Dermis blood vessel endothelial cell (primary cell): ENCODE results near the gene LTBP2. TPM values are rescaled to one million over a fixed set of nuclear protein-coding genes. Genes with fewer than 3 reads are reported as not detected.
A peak's percentile ranks its signal among the peaks of the same experiment; 100 is the strongest.

Experiments
- DNase-seq: peaks from one replicate; pipeline ENCODE4 v3.0.0; 2010
- total RNA-seq: library from RNA; depleted of rRNA; stranded (reverse); fragments of >200 nt; gene quantifications from 2 replicates; pipeline ENCODE4 v1.2.3, GENCODE V29; 2014

LTBP2 gene
- total RNA-seq, 1 donor from 2014 or later, result 90.5 TPM

GRCh38 chr14:74638066-74638465 lies 26.0 kb upstream of the LTBP2 start:
- peak; percentile 64 for DNase-seq

GRCh38 chr14:74637178-74637550 lies 25.1 kb upstream of the LTBP2 start:
- no peak for DNase-seq

- DNase-seq, result no peak
Measured at GRCh38 chr14:74636424-74637177, 24.6 kb upstream of the LTBP2 start.

GRCh38 chr14:74635847-74636246 lies 23.8 kb upstream of the LTBP2 start:
- DNase-seq, result no peak

- peak; percentile 76 for DNase-seq
Measured at GRCh38 chr14:74634964-74635363, 22.9 kb upstream of the LTBP2 start.

- DNase-seq, result no peak
Measured at GRCh38 chr14:74634481-74634880, 22.4 kb upstream of the LTBP2 start.

- DNase-seq, result no peak
Measured at GRCh38 chr14:74630881-74631690, 19.0 kb upstream of the LTBP2 start.

- DNase-seq, result no peak
Measured at GRCh38 chr14:74628418-74628817, 16.4 kb upstream of the LTBP2 start.

- no peak for DNase-seq
Measured at GRCh38 chr14:74627076-74627475, 15.0 kb upstream of the LTBP2 start.

- no peak for DNase-seq
Measured at GRCh38 chr14:74622257-74622656, 10.2 kb upstream of the LTBP2 start.

GRCh38 chr14:74621556-74621955 lies 9.5 kb upstream of the LTBP2 start:
- DNase-seq, result no peak

GRCh38 chr14:74620923-74621322 lies 8.9 kb upstream of the LTBP2 start:
- no peak for DNase-seq

GRCh38 chr14:74620497-74620921 lies 8.5 kb upstream of the LTBP2 start:
- peak; percentile 97 for DNase-seq

GRCh38 chr14:74619672-74620131 lies 7.7 kb upstream of the LTBP2 start:
- DNase-seq, result peak; percentile 92

- DNase-seq, result peak; percentile 95
Measured at GRCh38 chr14:74618078-74618952, 6.3 kb upstream of the LTBP2 start.

- DNase-seq, result peak; percentile 78
Measured at GRCh38 chr14:74616996-74617700, 5.1 kb upstream of the LTBP2 start.

- peak; percentile 92 for DNase-seq
Measured at GRCh38 chr14:74616507-74616906, 4.5 kb upstream of the LTBP2 start.

GRCh38 chr14:74615735-74616134 lies 3.7 kb upstream of the LTBP2 start:
- no peak for DNase-seq

- DNase-seq, result no peak
Measured at GRCh38 chr14:74614508-74615495, 2.8 kb upstream of the LTBP2 start.

- no peak for DNase-seq
Measured at GRCh38 chr14:74613211-74613914, 1.3 kb upstream of the LTBP2 start.
